HG03159 (cell line): Measurements from ENCODE around the gene UVRAG.

Source experiments
- ATAC-seq: cut with Tn5 transposase; IDR thresholded peaks from one replicate; pipeline ENCODE4 v1.9.1; 2021; ENCODE audit warnings: mild to moderate bottlenecking, moderate library complexity; ENCODE audit not compliant: unreplicated experiment

UVRAG gene

DNA sequence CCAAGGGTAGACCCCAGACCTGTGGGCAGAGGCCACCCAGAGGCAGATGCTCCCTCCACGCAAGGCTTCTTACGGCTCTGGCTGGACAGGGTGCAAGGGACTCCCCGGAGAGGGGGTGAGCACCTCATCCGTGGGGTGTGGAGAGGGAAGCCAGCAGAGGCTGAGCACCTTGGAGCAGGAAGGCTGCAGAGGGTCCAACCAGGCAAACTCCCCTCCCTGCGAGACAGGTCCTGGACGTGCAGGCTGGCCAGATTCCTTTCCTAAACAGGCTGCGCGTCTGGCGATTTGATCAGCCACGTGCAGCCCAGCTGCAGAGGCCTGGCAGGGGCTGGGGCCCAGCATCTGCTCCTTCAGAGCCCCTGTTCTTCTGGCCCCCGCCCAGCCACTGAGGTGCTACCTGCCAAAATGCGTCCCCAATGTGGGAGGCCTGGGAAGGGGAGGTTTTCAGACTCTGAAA is 342.0 kb downstream of the UVRAG start:
- no peak for ATAC-seq

DNA sequence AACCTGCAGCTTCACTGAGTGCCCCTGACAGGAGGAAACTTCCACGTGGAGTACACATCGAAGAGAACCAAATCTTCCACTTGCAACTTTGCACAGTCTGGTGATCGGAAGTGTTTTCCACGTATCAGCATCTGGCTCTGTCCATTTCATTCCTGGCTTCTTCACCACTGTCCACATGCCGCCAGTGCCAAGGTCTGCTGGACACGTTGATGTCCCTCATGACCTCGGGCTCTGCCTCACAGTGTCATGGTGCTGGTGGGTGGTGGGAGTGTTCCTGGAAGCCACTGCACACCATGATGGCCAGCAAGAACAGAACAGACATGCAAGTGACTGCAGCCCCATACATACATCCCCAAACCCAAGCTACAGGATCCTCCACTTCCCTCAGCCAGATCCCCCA is 342.9 kb downstream of the UVRAG start:
- ATAC-seq: no peak

DNA sequence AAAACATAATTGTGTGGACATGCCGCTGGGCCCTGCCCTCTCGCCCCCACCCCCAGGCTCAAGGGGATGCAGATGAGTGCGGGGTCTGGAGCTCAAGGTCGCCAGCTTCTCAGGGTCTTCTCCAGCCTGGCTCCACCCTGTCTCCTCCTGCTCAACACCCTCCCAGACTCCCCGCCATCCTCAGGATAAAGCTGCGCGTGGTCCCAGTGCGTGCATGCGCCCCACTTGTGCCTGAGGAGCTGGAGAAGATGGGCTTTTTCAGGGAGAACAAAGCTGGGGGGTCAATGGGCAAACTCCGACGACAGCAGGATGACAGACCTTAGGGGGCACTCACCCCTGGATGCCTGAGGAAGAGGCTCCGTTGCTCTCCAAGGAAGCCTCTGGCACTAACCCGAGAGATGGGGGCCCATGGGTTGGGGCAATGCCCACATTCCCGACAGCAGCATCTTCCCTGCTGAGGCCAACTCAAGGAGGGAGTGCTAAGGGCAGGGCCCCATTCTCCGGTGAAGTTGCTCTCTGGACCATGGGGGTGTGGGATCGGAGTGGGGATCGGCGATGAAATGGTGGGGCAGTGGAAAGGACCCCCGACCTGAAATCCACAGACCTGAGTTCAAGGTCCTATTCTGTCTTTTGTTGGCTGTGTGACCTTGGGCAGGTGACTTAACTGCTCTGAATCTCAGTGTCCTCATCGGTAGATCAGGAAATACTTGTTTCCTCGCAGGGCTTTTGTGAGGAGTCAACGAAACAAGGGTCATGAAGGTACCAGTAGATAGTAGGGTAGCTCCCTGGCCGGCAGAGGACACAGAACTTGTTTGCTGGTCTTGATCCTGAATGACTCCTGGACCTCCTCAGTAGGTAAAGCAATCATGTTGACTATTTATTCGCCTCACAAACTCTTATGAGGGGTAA is 343.6 kb downstream of the UVRAG start:
- no peak for ATAC-seq

GRCh38 chr11:76159303-76159937 is 344.4 kb downstream of the UVRAG start:
- ATAC-seq: no peak

GRCh38 chr11:76159983-76160661 is 345.1 kb downstream of the UVRAG start:
- no peak for ATAC-seq

GRCh38 chr11:76160856-76161255 is 345.8 kb downstream of the UVRAG start:
- ATAC-seq: no peak

DNA sequence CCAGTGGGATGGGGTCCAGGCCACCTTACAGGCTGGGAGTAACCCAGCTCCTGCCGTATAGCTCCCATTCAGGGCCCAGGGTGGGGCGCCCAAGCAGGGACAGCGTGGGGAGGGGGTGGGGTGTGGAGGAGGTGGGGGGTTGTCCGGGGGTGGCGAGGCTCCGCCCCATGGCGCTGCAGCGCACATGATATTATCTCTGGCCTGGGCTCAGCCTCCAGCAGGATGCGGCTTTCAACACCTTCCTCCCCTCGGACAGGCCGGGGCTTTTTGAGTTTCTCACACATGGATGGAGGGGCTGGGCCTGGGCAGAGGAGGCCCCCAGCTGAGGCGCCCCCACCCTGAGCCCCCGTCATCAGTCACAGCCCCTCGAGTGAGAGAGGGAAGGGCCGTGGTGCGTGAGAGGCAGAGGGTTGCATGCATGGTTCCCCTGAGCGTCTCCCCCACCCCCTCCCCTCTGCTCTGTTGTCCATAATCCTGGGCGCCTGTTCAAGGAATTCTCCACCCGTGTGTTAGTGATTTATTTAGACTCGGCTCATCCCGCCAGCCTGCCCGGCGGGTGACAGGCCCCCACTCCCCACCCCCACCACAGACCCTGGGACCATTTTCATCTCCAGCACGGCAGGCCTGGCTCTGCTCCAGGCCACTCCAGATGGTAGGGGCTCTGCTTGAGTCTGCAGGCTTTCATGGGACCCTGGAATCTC is 346.4 kb downstream of the UVRAG start:
- no peak for ATAC-seq

DNA sequence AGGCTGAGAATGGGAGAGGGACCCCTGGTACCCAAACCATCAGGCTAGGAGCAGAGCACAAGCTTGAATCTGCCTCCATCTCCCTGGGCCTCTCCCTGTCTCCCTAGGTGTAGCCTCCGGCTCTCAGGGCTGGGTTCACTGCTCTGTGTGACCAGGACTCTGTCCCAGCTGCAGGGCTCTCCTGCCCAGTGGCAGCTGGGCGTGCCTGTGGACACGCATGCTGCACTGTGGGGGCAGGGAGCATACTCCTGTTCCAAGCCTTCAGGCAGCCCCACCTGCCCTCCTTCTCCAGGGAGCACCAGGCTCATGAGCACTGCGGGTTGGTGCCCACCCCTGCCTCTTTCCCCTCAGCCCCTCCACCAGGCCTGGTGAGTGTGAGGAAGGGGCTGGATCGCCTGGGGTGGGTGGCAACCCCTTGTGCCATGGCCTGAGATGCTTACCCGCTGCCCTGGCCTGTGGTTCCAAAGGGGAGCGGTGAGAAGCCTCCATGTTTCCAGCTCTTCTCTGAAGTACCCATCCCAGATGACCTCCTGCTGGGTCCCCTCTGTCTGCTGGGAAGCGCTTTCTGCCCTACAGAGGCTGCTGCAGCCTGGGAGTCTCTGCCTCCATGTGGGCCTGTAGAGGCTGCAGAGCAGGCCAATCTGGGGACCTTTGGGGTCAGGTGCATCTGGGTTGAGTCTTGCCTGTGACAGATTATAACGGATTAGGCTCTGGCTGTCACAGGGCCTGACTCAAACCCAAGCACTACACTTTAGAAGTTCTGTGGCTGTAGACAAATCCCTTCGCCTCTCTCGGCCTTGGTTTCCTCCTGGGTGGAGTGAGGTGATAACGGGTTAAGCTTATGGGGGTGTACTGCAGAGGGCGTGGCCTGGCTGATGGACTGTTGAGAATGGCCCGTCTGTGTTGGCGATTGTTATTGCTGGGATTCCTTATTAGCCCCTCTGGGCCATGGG is 347.6 kb downstream of the UVRAG start:
- no peak for ATAC-seq

GRCh38 chr11:76163289-76163880 is 348.4 kb downstream of the UVRAG start:
- ATAC-seq: no peak

DNA sequence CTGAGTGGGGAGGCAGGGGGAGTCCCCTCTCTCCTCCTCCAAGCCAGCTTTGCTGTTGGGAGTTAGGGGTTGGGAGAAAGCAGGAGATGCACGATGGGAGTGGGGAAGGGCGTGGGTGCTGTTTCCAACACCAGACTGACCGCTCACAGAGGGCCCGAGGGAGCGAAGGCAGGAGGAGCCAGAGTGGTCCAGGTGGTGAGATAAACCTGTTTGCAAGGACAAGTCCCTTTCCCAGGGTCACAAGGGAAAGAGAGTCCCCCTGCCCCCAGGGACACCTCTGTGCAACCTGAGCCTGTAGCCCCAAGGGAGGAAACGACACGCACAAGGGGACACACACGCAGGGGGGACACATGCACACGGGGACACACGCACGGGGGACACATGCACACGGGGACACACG is 349.1 kb downstream of the UVRAG start:
- ATAC-seq: no peak

DNA sequence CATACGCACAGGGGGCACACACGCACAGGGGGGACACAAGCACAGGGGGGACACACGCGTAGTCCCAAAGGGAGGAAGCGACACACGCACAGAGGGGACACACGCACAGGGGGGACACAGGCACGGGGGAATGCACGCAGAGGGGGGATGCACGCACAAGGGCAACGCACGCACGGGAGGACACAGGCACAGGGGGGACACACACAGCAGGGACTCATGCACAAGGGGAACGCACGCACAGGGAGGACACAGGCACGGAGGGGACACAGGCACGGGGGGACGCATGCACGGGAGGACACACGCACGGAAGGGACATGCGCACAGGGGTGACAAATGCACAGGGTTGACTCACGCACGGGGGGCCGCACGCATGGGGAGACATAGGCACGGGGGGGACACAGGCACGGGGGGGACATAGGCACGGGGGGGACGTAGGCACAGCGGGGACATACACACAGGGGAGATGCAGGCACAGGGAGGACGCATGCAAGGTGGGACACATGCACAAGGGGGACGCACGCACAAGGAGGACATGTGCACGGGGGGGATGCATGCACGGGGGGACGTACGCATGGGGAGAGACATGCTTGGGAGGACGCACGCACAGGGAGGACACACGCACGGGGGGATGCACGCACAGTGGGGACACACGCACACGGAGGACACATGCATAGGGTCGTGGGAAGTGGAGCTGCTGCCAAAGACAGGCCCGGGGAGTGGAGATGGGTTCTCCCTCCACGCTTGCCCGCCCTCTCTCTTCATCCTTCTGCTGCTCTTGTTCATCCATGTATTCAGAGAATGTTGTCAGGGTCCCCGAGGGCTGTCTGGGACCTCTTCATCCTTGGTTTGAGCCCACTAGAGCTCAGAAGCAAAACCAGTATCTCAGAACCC is 350.1 kb downstream of the UVRAG start:
- no peak for ATAC-seq

- ATAC-seq: peak; percentile 49
Measured at GRCh38 chr11:76166314-76166713, 351.3 kb downstream of the UVRAG start.

- no peak for ATAC-seq
Measured at GRCh38 chr11:76167590-76167989, 352.6 kb downstream of the UVRAG start.

- ATAC-seq: no peak
Measured at GRCh38 chr11:76169473-76169896, 354.5 kb downstream of the UVRAG start.

DNA sequence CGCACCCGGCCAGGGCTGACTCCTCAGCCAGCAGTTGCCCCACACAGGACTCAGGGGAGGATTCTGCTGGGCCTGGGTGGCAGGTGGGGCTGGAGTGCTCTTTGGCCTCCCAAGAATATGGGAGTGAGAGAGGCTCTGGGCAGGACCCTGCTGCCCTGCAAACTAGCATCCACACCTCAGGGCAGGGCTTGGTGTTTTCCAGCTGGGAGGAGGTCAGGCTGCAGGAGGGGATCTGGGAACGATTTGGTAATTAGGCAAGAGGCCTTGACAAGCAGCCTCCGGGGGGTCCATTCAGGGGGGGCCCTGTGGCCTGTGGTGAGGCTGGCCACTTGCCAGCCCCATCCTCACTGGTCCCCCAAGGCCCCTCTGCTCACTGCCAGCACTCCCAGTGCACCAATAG is 355.5 kb downstream of the UVRAG start:
- ATAC-seq: no peak

GRCh38 chr11:76172583-76172982 is 357.6 kb downstream of the UVRAG start:
- no peak for ATAC-seq

GRCh38 chr11:76173663-76174062 is 358.7 kb downstream of the UVRAG start:
- no peak for ATAC-seq

DNA sequence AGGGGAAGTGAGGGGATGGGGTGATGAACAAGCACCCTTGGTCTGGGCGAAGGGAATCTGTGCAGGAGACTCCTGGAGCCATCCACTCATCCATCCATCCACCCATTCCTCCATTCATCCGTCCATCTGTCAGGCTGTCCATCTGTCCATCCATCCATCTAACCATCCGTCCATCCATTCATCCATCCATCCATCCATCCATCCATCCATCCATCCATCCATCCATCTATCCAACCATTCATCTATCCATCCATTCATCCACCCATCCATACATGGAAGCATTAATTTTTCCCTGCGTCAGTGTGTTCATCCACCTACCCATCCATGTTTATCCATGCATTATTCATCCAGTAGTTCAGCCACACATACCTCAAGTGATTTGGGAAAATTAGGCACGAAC is 359.3 kb downstream of the UVRAG start:
- no peak for ATAC-seq

DNA sequence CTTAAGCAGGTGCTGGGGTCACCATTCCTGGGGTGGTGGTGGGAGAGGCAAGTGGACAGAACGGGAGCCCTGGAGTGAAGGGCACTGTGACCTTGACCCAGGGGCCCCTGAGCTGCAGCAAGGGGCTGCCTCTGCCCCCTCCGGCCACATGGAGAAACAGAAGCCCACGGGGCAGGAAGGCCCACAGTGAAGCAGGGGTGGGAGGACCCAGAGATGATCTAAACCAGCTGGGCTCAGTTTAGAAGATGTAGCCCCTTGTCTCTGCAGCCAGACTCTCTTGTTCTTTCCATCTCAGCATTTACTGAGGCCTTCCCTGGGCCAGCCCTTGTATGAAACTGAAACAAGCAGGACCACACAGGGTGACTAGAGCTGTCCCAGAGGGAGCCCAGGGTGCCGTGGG is 360.8 kb downstream of the UVRAG start:
- no peak for ATAC-seq
